NCI-H82 (cell line): ENCODE results near the gene ERBB4.
"Not testable (repeated sequence)": the region's sequence is repeated elsewhere in the genome, so short reads cannot be mapped to it uniquely, and the experiment has no call there.

Experiments
- DNase-seq: peaks from one replicate; lab custom pipeline; 2025; lab: John Stamatoyannopoulos, UW

Gene ERBB4

GRCh38 chr2:211598238-211598637 is 940.4 kb downstream of the ERBB4 start:
- no peak for DNase-seq

DNA sequence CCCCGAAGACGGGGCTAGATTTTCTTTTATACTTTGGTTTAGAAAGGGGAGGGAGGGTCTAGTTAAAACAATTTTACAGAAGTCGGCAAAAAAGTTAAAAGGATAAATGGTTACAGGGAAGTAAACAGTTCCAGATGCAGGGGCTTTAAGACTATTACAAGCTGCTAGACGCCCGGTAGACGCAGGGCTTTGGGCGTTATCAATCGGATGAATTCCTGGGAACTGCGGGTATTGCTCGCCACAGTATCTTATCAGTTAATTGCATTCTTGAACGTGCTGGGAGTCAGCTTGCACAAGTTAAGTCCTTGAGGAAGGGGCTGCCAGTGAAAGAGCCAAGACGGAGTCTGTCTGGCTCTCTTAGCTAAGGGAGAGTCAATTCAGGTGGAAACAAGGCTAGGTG is 946.6 kb downstream of the ERBB4 start:
- peak; percentile 44 for DNase-seq

- DNase-seq = peak; percentile 46
These were observed 947.2 kb downstream of the ERBB4 start for GRCh38 chr2:211591426-211591825.

DNA sequence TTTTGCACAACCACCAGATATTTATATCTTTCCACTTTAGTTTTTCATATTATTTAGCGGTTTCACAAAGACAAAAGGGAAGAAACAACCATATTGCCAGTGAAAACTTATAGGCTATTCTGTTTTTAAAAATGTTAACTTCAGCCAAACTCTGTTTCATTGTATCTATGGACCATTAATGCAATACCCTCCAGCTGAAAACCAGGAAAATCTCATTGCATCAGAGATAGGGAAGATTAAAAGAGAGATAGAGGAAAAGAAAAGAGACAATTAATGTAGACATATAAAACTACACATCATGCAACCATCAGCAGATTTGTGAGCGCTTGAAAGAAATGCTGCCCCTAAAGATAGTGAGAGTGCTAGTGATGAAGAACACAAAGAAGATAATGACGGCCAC is 970.2 kb downstream of the ERBB4 start:
- DNase-seq = no peak

DNA sequence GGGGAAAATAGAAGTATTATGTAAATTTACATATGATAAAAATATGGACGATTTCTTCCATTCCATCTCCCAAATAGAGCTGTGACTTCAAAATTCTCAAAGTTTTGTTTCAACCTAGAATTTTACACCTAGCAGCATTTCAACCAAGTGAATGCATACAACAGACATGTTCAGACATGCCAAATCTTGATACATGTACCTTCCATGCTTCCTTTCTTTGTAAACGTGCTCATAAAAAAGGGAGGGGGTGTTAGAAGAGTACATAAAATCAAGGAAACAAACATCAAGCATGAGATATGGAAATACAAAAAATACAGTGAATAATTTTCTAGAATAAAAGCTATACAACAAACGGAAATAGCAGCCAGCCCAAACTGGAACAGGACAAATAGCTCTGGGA is 974.2 kb downstream of the ERBB4 start:
- DNase-seq = no peak

GRCh38 chr2:211545582-211545981 is 993.0 kb downstream of the ERBB4 start:
- peak; percentile 26 for DNase-seq

DNA sequence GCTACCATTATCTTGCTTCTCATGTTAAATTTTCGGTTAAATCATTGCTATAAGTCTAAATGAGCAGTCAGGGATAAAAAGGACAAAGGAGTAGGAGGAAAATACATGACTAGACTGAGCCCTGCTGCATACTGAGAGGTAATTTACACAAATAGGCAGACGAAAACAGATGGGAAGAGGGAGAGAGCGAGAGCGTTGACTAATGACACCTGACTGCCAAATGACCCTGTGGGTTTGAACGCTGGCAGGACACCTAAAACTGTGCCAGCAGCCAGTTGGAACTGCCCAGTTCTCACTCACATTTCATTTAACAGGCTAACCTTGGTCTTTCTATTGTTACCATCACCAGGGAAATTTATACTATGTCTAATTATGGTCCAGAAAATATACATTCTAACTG is 1004.0 kb downstream of the ERBB4 start:
- peak; percentile 55 for DNase-seq

DNA sequence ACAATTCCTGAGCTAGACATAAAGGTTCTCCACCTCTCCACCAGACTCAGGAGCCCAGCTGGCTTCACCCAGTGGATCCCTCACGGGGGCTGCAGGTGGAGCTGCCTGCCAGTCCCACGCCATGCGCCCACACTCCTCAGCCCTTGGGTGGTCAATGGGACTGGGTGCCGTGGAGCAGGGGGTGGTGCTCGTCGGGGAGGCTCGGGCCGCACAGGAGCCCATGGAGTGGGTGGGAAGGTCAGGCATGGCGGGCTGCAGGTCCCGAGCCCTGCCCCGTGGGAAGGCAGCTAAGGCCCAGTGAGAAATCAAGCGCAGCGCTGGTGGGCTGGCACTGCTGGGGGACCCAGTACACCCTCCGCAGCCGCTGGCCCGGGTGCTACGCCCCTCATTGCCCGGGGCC is 1014.4 kb downstream of the ERBB4 start:
- DNase-seq = not testable (repeated sequence)

DNA sequence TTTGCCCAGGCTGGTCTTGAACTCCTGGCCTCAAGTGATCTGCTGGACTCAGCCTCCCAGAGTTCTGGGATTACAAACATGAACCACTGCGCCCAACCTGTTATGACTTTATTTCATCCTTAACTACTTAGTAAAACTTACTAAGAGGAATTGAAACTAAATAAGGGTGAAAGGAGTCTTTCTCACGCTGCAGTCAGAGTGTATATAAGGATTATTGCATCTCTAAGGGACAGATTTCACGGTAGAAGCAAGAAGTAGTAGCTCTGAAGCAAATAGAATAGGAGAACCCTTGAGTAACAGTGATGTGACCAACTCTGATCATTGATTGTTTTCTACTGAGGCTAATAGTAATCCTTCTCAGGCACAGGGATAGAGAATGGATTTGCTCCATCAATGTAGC is 1022.1 kb downstream of the ERBB4 start:
- DNase-seq = no peak

- DNase-seq = no peak
These were observed 1024.6 kb downstream of the ERBB4 start for GRCh38 chr2:211514049-211514448.

DNA sequence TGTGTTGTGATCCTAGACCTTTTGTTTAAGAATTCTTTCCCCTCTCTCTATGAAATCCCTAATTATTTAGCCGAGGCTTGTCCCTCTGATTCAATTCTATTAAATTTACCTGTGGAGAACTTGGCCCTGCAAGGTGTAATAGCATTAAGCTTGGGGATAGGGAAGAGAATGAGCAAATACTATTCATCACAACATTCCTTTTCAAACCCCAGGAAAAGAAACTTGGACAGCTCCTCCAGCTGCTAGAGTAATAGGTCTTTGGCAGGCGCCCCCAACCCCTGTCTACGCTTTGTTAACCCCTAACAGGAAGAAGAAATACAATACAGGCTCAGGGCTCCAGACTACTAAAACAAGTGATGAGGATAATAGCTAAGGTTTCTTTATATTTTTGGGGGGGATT is 1025.2 kb downstream of the ERBB4 start:
- DNase-seq = no peak

- no peak for DNase-seq
These were observed 1025.8 kb downstream of the ERBB4 start for GRCh38 chr2:211512806-211513205.

GRCh38 chr2:211503856-211504255 is 1034.7 kb downstream of the ERBB4 start:
- DNase-seq = no peak

DNA sequence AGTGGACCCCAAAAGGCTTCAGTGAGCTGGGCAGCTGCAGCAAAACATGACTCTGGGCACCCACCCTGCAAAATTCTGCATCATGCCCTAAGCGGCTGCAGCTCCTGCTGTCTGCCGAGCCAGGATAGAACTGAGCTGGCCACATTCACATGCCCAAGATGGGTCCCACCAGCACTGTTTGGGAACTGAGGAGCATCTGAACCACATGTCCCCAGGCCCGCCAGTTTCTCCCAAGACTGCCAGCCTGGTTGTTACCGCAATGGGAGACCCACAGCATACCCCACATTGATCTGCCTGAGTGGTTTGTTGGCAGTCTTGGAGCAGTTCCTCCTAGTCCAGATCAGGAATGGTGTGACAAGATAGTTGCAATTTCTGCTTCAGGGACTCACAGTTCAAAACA is 1035.4 kb downstream of the ERBB4 start:
- no peak for DNase-seq

GRCh38 chr2:211498551-211499205 is 1039.9 kb downstream of the ERBB4 start:
- DNase-seq = no peak

DNA sequence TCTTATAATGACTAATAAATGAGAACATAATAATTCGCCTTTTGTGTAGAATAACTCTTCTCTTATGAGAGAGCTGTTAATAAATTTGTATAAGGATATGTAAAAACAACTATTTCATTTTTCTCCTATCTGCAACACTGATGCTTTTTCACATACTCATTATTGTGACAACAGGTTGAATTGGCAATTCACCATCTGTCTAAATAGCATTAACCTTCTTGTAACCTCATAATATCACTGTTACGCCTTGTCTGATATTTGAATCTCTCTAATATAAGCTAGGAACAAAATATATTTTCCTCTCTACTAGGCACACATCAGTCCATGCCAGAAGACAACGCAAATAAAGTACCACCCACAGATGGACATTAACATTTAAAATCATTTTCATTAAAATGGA is 1043.3 kb downstream of the ERBB4 start:
- no peak for DNase-seq

GRCh38 chr2:211494536-211494935 is 1044.1 kb downstream of the ERBB4 start:
- peak; percentile 35 for DNase-seq

- no peak for DNase-seq
These were observed 1044.5 kb downstream of the ERBB4 start for GRCh38 chr2:211494085-211494484.

- DNase-seq = no peak
These were observed 1050.9 kb downstream of the ERBB4 start for GRCh38 chr2:211487733-211488132.

DNA sequence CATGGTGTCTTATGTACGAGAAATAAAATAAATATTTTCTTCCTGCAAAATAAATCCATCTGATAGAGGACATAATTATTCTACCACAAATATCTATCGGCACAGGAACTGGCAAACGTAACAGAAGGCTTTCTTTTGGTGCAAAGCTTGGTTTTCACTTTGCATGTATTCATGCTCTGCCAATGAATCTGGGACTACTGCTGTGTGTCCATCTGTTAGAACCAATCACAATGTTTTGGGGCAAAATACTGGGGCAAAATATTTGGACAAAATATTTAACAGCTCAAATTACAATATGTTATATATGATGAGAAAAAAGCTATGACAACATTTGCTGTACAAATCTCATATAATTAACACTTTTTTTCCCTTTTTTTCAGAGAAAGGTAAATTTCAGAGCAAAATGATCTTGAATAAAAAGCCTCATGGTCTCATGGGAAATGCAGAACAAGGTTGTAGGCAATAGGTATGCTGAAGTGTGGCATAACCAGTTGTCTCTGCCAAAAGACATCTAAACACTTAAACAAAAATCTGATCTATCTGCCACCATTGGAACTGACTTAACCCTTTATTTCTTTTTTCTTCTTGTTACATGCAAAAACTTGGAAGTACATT is 1059.0 kb downstream of the ERBB4 start:
- no peak for DNase-seq

DNA sequence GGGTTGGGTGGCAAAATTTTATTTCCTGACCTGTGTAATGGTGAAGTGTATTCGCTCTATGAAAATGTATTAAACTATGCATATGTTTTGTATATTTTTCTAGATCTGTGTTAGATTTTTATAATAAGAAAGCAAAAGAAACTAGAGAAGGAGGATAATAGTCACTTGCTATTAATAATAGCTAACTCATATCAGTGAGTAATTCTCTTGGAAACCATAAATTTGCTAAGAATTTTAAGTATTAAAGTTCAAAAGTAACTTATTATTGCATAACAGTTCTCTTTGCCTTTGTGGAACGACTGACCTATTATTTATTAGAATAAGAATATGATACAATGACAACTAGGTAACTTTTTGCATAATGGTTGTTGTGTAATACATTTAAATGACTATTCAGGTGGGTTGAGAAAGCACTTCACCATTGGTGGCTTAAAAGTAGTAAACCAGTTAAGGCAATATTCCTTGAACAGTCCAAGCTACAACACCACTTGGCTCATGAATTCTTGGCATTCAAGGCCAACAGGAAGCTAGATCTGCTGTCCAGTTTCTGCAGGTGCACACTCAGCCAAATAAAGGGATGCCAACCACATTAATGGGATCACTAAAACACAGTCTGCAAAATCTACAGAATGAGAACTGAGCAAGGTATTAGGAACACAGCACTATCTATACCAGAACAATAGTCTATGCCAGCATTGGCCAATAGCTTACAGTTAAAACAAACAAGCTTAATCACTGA is 1060.9 kb downstream of the ERBB4 start:
- no peak for DNase-seq

- DNase-seq = no peak
These were observed 1065.5 kb downstream of the ERBB4 start for GRCh38 chr2:211473116-211473515.

- DNase-seq = no peak
These were observed 1068.9 kb downstream of the ERBB4 start for GRCh38 chr2:211469664-211470059.
